Measurements from ENCODE around the gene LRRC36.

DNA sequence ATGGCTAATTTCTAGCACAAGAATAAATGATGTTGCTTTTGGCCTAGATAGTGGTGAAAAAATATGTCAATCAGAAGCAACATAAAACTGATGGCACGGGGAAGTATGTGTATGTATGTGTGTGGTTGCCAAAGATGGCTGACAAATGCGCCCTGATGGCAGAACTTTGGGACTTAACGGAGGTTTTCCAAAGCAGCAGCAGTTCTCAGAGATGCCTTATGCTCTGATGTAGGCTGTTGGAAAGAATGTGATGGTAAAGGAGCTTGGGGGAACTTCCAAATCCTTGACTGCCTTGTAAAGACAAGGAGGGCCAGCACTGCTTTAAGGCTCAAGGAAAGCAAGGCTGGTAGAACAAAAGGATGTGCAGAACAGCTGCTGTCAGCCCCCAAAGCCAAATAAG is 16.1 kb upstream of the LRRC36 start:
- TF ChIP-seq, protein P1, sequence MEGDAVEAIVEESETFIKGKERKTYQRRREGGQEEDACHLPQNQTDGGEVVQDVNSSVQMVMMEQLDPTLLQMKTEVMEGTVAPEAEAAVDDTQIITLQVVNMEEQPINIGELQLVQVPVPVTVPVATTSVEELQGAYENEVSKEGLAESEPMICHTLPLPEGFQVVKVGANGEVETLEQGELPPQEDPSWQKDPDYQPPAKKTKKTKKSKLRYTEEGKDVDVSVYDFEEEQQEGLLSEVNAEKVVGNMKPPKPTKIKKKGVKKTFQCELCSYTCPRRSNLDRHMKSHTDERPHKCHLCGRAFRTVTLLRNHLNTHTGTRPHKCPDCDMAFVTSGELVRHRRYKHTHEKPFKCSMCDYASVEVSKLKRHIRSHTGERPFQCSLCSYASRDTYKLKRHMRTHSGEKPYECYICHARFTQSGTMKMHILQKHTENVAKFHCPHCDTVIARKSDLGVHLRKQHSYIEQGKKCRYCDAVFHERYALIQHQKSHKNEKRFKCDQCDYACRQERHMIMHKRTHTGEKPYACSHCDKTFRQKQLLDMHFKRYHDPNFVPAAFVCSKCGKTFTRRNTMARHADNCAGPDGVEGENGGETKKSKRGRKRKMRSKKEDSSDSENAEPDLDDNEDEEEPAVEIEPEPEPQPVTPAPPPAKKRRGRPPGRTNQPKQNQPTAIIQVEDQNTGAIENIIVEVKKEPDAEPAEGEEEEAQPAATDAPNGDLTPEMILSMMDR (IDR thresholded peaks at IDR 0.05 in 4 of 5, conservative IDR thresholded peaks at IDR 0.05 in 1 of 5) = no peak
- TF ChIP-seq POLR2A (IDR thresholded peaks at IDR 0.05) = no peak
